HL-60 (cell line): ENCODE results near the gene HLCS.

Source experiments
- DNase-seq, 2 experiments: peaks; one replicate each; pipeline ENCODE4 v3.0.0-alpha.2; 2010 to 2020; ENCODE audit warnings: low read depth in 1 of 2, low spot score in 1 of 2
- H3K27ac ChIP-seq: fragments of 250-450 bp; sonication (Bioruptor Pico); replicated peaks from 2 replicates; pipeline ENCODE4 v1.5.1; 2020; ENCODE audit warnings: mild to moderate bottlenecking, moderate library complexity
- H3K27me3 ChIP-seq: fragments of 250-450 bp; sonication (Bioruptor Pico); 2 replicates; pipeline ENCODE4 v1.5.1; 2021; ENCODE audit warnings: mild to moderate bottlenecking, moderate library complexity; ENCODE audit not compliant: insufficient read depth, poor library complexity, severe bottlenecking
- H3K4me3 ChIP-seq: replicated peaks from 2 replicates; pipeline ENCODE4 v1.5.1; 2011; ENCODE audit warnings: mild to moderate bottlenecking, control low read depth, low read length; ENCODE audit not compliant: insufficient read depth
- CTCF ChIP-seq: IDR thresholded peaks from one replicate; pipeline ENCODE4 v1.5.1; 2011; ENCODE audit warnings: low read length, control low read depth, inconsistent platforms; ENCODE audit not compliant: insufficient read depth
- GABPA ChIP-seq: IDR thresholded peaks from 2 replicates; pipeline ENCODE4 v1.6.1; 2012; ENCODE audit warnings: low read depth
- POLR2AphosphoS5 ChIP-seq: IDR thresholded peaks from 2 replicates; pipeline ENCODE4 v1.6.1; 2012; ENCODE audit warnings: low read depth
- REST ChIP-seq: IDR thresholded peaks from 2 replicates; pipeline ENCODE4 v1.6.1; 2012; ENCODE audit warnings: low read depth; ENCODE audit not compliant: insufficient replicate concordance
- SPI1 ChIP-seq: IDR thresholded peaks from 2 replicates; pipeline ENCODE4 v1.6.1; 2012; ENCODE audit warnings: low read depth, mild to moderate bottlenecking, borderline replicate concordance

The HLCS gene

GRCh38 chr21:36976882-36977651 is 10.6 kb upstream of the HLCS start:
- H3K4me3 ChIP-seq: no peak overlapping the region
- TF ChIP-seq SPI1: no peak
- TF ChIP-seq CTCF: peak; percentile 61
- no peak for TF ChIP-seq REST
- TF ChIP-seq GABPA: no peak
- TF ChIP-seq POLR2AphosphoS5: no peak
- no peak overlapping the region for H3K27ac ChIP-seq
- DNase-seq: peak in 1 of 2 experiments; percentile 51
- H3K27me3 ChIP-seq: peaks cover 8% of the 10 kb centered on the region

GRCh38 chr21:36976228-36976861 is 9.9 kb upstream of the HLCS start:
- Histone ChIP-seq H3K27me3 (peaks cover 5% of the 10 kb centered on the region), H3K27ac (no peak overlapping the region), H3K4me3 (no peak overlapping the region)
- DNase-seq: peak in 1 of 2 experiments; percentile 15
- TF ChIP-seq POLR2AphosphoS5 (no peak), SPI1 (peak; percentile 51; the same call in 1 of the 2 replicates)

GRCh38 chr21:36974851-36975192 is 8.4 kb upstream of the HLCS start:
- no peak overlapping the region for H3K4me3 ChIP-seq
- TF ChIP-seq POLR2AphosphoS5: no peak
- no peak overlapping the region for H3K27ac ChIP-seq
- H3K27me3 ChIP-seq: no peaks in the 10 kb centered on the region
- no peak for DNase-seq

GRCh38 chr21:36973986-36974850 is 7.7 kb upstream of the HLCS start:
- H3K4me3 ChIP-seq: no peak overlapping the region

More at GRCh38 chr21:36973986-36974850, 7.7 kb upstream of the HLCS start:
- Histone ChIP-seq H3K27ac (no peak overlapping the region), H3K27me3 (no peaks in the 10 kb centered on the region)
- no peak for TF ChIP-seq REST
- no peak for TF ChIP-seq CTCF
- no peak for TF ChIP-seq GABPA
- TF ChIP-seq SPI1: no peak
- no peak for TF ChIP-seq POLR2AphosphoS5
- DNase-seq: no peak
